GM12872 (cell line): ENCODE measurements around the gene ENKD1.
A peak's percentile ranks its signal among the peaks of the same experiment; 100 is the strongest.

ENCODE experiments used
- TF ChIP-seq, protein P1 (sequence below): IDR thresholded peaks from 3 replicates; pipeline ENCODE4 v1.5.1; 2011; ENCODE audit warnings: low read depth, mild to moderate bottlenecking, low read length, moderate library complexity; ENCODE audit not compliant: insufficient read depth

ENKD1 gene

DNA sequence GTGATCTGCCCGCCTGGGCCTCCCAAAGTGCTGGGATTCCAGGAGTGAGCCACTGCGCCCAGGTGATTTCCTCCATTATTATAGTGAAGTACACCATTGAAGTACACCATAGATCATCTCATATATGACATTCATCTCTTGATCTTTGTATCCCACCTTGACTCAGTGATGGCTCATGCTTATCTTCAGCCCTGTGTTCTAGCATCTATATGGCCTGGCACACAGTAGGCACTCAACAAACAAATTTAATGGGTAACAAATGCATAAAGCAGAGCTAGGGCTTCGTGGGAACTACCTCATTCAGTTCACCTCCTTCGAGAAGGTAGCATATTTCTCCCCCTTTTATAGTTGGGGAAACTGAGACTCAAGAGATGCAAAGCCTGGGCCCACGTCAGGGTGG, 952 bp downstream of the ENKD1 start:
- TF ChIP-seq, protein P1, sequence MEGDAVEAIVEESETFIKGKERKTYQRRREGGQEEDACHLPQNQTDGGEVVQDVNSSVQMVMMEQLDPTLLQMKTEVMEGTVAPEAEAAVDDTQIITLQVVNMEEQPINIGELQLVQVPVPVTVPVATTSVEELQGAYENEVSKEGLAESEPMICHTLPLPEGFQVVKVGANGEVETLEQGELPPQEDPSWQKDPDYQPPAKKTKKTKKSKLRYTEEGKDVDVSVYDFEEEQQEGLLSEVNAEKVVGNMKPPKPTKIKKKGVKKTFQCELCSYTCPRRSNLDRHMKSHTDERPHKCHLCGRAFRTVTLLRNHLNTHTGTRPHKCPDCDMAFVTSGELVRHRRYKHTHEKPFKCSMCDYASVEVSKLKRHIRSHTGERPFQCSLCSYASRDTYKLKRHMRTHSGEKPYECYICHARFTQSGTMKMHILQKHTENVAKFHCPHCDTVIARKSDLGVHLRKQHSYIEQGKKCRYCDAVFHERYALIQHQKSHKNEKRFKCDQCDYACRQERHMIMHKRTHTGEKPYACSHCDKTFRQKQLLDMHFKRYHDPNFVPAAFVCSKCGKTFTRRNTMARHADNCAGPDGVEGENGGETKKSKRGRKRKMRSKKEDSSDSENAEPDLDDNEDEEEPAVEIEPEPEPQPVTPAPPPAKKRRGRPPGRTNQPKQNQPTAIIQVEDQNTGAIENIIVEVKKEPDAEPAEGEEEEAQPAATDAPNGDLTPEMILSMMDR = no peak

GRCh38 chr16:67664871-67665270, 1.7 kb downstream of the ENKD1 start:
- TF ChIP-seq, protein P1 = no peak

DNA sequence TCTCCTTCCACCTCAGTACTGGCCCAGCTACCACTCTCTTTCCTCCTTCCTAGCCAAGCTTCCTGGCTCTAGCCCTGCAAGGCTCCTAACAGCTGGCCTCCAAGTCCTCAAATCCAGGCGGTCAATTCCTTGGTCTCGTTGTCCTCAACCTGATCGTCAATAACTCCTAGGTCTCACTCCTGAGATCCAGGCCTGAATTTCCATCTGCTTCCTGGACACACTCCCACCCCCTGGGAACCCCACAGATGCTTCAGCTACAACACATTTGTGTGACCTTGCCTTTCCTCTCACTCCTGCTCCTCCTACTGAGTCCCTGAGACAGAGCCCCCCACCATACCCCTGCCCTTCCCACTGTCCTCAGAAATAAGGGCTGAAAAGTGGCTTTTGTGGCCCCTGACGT, 2.3 kb downstream of the ENKD1 start:
- TF ChIP-seq, protein P1 = no peak

DNA sequence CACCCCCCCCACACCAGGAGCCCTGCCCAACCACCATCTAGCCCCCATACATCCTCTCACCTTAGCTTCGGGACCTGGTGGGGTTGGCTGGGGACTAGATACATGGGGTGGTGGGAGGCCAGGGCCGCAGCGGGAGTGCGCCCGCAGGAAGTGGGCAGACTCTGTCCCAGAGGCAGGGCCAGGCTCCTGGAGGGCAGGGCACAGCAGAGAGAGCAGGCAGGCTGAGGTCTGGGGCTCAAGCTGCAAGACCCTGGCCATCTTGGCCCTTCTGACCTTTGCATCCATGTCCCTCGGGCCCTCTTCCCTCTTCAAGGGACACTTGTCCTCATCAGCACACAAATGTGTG, 2.7 kb downstream of the ENKD1 start:
- TF ChIP-seq, protein P1 = no peak

DNA sequence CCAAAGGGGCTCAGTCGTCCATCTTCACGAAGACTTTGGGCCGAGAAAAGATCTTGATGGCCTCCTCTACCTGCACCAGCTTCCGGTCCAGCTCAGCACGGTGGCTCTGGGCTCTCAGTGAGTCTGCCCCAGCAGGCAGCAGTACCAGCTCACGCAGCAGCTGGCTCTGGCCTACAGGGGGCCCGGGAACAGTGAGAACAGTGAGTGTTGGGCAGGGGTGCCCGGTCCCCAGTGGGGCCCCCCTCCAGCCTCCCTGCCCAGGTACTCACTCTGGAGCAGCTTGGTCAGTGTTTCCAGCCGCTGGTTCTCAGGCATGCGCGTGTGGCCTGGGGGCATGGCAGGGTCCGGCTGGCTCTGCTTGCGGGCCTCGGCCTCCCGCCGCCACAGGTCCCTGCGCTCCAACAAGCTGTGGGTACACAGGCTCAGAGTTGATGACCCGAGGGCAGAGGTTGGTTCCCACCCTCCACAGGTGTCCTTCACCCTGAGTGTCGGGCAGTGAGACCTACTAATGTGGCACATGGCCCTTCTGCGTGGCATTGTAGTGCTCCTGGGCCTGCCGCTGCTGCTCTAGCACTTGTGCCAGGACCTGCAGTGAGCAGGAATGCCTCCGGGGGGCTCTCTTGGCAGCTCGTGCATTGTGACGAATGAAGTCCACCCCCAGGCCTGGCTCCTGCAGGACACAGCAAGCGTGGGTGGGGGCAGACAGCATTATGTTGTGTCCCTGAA, 3.2 kb downstream of the ENKD1 start:
- TF ChIP-seq, protein P1 = peak; percentile 38; the same call in 2 of the 3 replicates

- TF ChIP-seq, protein P1 = no peak
Measured at GRCh38 chr16:67662653-67663010, 3.9 kb downstream of the ENKD1 start.

GRCh38 chr16:67661886-67662652, 4.5 kb downstream of the ENKD1 start:
- TF ChIP-seq, protein P1 = no peak
